Fibroblast of the conjunctiva (primary cell): ENCODE data around the gene PSMD11.

ENCODE experiments used
- DNase-seq: peaks from one replicate; pipeline ENCODE4 v3.0.0-alpha.2; 2010; ENCODE audit warnings: low read depth

Gene PSMD11

GRCh38 chr17:32490101-32490482 lies 45.8 kb downstream of the PSMD11 start:
- no peak for DNase-seq

- DNase-seq, result no peak
Measured at GRCh38 chr17:32491371-32492263, 47.3 kb downstream of the PSMD11 start.

GRCh38 chr17:32492264-32492589 lies 47.9 kb downstream of the PSMD11 start:
- DNase-seq, result no peak

- DNase-seq, result no peak
Measured at GRCh38 chr17:32492648-32493289, 48.5 kb downstream of the PSMD11 start.

GRCh38 chr17:32493571-32493970 lies 49.3 kb downstream of the PSMD11 start:
- DNase-seq, result no peak

GRCh38 chr17:32493976-32494513 lies 49.7 kb downstream of the PSMD11 start:
- no peak for DNase-seq

- no peak for DNase-seq
Measured at GRCh38 chr17:32494621-32495358, 50.5 kb downstream of the PSMD11 start.

- no peak for DNase-seq
Measured at GRCh38 chr17:32495359-32496231, 51.3 kb downstream of the PSMD11 start.

GRCh38 chr17:32496395-32497073 lies 52.2 kb downstream of the PSMD11 start:
- no peak for DNase-seq

- no peak for DNase-seq
Measured at GRCh38 chr17:32497431-32498205, 53.3 kb downstream of the PSMD11 start.

- no peak for DNase-seq
Measured at GRCh38 chr17:32498391-32498790, 54.1 kb downstream of the PSMD11 start.

GRCh38 chr17:32502013-32502412 lies 57.7 kb downstream of the PSMD11 start:
- DNase-seq, result no peak

- DNase-seq, result no peak
Measured at GRCh38 chr17:32502710-32503109, 58.4 kb downstream of the PSMD11 start.

GRCh38 chr17:32503251-32504165 lies 59.2 kb downstream of the PSMD11 start:
- no peak for DNase-seq

- no peak for DNase-seq
Measured at GRCh38 chr17:32504166-32504990, 60.1 kb downstream of the PSMD11 start.

- DNase-seq, result no peak
Measured at GRCh38 chr17:32508926-32509325, 64.6 kb downstream of the PSMD11 start.

- DNase-seq, result no peak
Measured at GRCh38 chr17:32510466-32510865, 66.2 kb downstream of the PSMD11 start.

GRCh38 chr17:32512328-32512727 lies 68.0 kb downstream of the PSMD11 start:
- no peak for DNase-seq
